Measurements from ENCODE around the gene C2.
A peak's percentile ranks its signal among the peaks of the same experiment; 100 is the strongest.

The C2 gene

DNA sequence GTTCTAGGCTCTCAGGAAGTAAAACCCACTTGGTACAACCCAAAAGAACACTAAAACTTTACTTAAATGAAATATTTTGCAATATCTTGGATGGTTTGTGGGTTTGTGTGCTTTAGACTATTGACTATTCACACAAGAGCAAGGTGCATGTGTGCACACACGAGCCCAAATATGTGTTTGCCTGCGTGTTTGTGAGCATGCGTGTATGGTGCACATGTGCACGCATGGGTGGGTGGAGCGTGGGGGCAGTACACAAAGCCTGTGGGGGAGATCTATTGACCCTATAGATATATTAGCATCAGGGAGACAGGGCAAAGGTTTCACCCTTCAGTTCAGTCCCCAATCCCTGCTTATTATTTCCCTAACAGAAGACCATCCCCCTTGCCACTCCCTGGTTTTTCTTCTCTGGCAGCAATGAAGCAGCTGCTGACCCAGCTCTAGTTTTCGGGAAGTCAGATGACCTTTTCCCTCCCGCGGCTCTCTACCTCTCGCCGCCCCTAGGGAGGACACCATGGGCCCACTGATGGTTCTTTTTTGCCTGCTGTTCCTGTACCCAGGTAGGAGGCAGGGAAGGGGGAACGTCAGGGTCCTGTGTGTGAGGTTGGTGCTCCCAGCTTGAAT, at the start of gene C2:
C2 (plus strand) TSS at position 476 of the 621 bp plus-strand sequence; CDS start at position 512, 36 bp downstream.
- DNase-seq, result no peak

- no peak for DNase-seq
Measured at GRCh38 chr6:31878222-31878621, 49.3 kb upstream of the C2 start.

GRCh38 chr6:31878726-31879125, 48.8 kb upstream of the C2 start, which contains the start of gene SLC44A4:
Gene SLC44A4 (minus strand): TSS chr6:31878997. CDS start chr6:31878980, 17 bp downstream.
- DNase-seq, result no peak

DNA sequence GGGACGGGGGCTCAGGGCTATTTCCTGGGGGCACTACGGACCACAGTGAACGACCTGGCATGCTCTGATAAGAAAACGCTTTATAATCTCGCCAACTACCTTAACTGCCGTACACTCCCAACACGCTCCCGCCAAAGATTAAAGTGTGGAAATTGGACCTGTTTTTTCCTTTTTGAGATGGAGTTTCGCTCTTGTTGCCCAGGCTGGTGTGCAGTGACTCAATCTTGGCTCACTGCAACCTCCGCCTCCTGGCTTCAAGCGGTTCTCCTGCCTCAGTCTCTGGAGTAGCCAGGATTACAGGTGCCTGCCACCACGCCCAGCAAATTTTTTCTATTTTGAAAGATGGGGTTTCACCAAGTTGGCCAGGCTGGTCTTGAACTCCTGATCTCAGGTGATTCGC, 48.4 kb upstream of the C2 start:
- no peak for DNase-seq

GRCh38 chr6:31879901-31880300, 47.6 kb upstream of the C2 start:
- DNase-seq, result no peak

GRCh38 chr6:31880616-31881015, 46.9 kb upstream of the C2 start:
- no peak for DNase-seq

DNA sequence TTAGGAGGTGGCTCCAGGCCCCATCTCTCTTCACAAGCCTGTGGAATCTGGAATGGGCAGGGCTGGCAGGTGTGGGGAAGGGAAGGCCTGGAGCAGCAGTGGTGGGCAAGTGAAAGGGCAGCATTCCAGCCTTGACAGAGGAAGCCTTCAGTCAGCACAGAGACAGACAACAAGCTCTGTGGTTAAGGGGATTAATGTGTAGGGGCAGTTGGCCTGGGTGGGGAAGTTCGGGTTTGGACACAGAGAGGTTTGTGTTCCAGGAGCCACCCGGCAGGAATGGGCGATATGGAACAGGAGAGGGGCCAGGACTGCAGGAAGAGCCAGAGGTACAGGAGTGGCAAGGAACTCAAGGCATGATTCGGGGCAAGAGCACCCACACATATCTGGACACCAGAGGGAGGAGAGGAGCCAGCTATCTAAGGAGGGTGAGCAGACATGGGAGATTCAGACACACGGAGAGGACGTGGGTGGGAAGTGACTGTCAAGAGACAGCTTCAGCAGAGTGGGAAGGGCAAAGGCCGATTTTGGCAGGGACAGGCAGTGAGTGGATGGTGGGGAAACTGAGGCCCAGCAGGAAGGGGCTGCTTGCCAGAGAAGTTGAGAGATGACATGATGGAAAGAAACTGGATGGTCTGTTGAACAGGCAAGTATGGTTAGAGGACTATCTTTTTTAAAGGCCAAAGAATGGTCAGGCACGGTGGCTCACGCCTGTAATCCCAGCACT, 46.2 kb upstream of the C2 start:
- DNase-seq, result no peak

DNA sequence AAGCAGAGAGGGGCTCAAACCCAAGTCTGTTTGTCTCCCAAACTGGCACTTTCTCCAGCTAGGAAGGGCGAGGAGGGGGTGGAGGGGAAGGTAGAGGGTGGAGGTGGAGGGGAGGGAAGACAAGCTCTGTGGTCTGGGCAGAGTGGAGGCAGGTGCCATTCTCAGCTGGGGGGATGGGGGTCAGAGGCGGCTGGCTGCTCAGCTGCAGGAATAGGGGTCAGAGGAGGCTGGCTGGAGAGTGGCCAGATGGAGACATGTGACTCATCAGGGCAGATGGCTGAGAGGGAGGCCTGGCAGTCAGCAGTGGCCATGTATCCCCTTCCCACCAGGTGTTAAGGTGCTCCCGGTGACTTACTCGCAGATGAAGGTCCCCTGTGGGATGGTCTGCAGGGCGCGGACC, 45.2 kb upstream of the C2 start:
- no peak for DNase-seq

DNA sequence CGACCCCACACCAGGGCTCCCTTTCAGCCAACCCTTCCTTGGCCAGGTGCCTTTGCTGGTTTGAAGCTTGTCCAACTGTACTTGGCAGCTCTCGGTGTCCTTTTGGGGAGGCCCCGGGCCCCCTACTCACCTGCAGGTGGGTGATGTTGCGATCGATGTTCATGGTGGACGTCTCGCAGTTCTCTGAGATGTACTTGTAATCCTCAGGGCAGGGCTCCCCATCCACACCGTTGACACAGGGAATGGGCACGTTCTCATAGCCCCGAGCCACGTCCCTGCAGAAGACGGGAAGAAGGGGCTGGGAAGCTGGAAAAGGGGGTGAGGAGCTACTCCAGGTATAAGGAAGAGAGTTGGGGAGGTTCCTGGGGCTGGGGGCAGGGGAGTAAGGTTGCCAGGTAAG, 43.8 kb upstream of the C2 start:
- DNase-seq, result no peak

DNA sequence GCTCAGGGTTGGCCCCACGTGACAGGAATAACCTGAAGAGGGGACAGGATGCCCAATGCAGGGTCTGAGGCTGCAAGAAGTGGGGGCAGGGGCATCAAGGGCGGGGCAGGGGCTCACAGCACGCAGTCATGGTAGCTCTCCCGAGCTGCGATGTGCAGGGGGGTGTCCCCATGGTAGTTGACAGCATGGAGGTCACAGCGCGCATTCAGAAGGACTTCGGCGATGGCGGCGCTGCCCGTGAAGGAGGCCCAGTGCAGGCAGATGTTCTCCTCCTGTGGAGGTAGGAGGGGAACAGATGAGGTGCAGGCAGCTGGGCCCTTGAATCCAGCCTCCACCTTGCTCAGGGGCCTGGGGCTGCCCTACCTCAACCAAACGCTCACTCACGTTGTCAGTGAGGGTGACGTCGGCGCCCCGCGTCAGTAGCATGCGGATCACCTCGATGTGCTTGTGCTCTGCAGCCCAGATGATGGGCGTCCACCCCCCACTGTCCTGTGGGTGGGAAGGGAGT, 42.9 kb upstream of the C2 start:
- DNase-seq, result no peak

- DNase-seq, result no peak
Measured at GRCh38 chr6:31886541-31886991, 41.0 kb upstream of the C2 start.

- no peak for DNase-seq
Measured at GRCh38 chr6:31887173-31888007, 40.1 kb upstream of the C2 start.

DNA sequence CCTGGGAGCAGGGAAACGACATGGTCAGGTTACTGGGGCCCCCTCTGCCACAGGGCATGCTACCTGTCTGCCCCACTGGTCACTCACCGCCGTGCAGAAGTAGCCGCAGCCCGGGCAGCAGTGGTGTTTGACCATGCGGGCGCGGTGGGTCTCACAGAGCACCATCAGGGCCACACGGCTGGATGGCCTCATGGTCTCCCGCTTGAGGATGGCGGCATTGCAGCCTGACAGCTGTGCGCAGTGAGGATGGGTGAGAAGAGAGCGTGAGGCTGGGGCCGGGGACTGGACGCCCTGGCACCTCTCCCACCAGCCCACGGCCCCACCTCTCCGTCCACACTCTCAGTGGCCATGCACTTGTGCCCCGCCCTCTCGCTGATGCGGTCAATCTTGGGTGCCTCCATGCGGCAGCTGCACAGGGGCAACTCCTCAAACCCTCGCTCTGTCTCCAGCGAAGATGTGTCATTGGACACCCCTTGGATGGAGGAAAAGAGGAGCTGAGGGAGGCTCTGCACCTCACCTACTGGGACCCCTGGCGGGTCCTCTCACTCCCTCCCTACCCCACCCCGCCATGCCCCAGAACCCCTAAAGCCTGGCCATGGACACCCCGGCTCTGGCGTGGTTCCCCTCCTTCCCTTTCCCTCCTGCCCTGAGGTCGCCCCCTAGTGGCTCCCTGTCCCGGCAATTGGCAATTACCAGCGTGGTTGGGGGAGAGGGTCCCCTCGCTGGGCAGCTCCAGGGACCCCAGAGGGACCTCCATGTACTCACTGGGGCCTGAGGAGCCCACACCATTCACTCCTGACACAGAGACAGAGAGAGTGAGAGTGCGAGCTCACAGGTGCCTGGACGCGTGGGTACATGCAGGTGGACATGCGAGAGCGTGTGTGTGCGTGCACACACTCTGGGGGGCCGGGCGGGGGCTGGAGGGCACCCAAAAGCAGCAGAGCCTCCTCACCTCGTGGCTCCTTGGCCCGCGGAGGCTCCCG, 39.0 kb upstream of the C2 start:
- no peak for DNase-seq

DNA sequence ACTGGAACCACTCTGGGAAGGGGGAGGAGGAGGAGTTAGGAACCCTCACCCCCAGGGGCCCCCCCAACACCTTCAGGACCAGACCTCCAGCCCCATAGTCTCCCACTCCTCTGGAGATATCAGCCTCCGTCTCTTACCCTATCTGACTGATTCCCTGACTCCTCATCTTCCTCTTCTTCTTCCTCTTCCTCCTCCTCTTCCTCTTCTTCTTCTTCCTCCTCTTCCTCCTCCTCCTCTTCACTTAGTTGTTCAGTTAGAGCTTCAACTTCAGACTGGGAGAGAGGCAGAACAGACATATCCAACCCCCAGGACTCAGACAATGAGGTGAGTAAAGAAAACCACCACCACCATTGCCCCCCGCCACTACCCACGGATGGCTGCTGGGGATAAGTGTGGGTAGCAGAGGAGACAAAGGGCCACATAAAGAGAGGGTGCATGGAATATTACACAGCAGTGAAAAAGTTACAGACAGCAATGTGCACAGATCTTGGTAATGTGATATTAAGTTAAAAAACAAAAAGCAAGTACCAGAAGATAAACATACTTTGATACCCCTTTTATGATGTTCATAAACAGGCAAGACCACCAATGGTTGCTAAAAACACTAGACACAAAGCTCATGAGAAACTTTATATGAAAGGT, 38.1 kb upstream of the C2 start:
- no peak for DNase-seq

- DNase-seq, result no peak
Measured at GRCh38 chr6:31892821-31893220, 34.7 kb upstream of the C2 start.

DNA sequence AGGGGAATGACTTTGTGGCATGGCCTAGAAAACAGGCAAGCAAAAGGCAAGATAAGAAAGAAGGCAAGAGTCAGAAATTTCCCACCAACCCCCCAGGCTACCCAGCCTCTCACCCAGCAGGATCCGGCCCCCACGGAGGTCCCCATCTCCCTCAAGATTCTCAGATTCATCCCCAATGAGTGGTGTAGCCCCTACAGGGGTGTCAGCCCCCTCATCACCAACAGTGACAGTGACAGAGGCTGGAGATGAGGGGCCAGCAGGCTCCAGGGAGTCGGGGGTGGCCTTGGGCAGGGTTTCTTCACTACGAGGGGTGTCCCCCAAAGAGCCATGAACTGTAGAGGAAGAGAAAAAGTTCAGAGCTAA, 31.0 kb upstream of the C2 start:
- no peak for DNase-seq

- no peak for DNase-seq
Measured at GRCh38 chr6:31896856-31897611, 30.5 kb upstream of the C2 start.

DNA sequence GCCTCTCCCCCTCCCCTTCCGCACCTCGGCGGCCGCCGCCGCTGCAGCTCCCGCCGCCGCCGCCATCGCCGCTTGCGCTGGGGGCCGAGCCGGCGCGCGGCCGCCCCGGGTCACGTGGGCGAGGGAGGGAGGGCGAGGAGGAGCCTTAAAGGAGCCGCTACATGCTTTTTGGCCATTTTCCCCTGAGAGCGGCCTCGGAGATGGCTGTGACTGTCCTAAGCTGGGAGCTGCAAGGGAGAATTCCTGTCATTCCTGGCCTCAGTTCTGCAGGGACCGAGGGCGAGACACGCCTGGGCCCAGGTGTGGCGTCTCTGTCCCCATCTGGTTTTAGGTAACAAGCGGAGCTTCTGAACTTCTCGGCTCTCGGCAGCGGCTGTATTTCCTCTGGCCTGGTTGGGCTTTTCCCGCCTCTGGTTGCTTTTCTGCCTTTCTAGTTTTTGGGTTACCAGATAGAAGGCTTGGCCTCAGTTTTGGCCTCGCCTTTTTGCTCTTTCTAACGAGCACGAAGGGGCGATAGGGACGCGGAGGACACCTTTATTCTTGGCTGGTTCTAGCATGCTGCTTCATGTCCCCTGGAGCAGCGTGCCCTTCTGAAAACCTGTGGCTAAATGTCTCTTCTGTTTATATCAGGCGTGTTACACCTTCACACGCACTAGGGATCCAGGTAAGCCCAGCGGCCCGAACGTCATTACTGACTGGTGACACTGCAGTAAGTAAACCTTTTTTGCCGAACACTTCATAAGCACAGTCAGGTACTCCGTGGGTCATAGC, 29.7 kb upstream of the C2 start, which contains the start of gene EHMT2:
EHMT2 (minus strand) TSS at position 87 of the 771 bp plus-strand sequence; CDS start at position 66, 21 bp downstream.
- peak; percentile 93 for DNase-seq

GRCh38 chr6:31898383-31899011, 29.0 kb upstream of the C2 start:
- DNase-seq, result peak; percentile 58

All from midbrain (tissue), 1 donor.